H1 (cell line): Measurements from ENCODE around the gene CYB5R3. TPM values are rescaled to one million over a fixed set of nuclear protein-coding genes. Genes with fewer than 3 reads are reported as not detected.
A peak's percentile ranks its signal among the peaks of the same experiment; 100 is the strongest.

Source experiments
- CTCF ChIA-PET: fragments of 300-600 bp; sonication (Branson Sonifier 250); formaldehyde crosslinking; loops from one replicate; lab custom pipeline; 2021; ENCODE audit not compliant: partially characterized antibody; lab: Charles Lee
- POLR2A ChIA-PET: fragments of 300-600 bp; sonication (Branson Sonifier 250); formaldehyde crosslinking; loops from one replicate; lab custom pipeline; 2021; ENCODE audit warnings: inconsistent platforms; ENCODE audit not compliant: partially characterized antibody; lab: Charles Lee
- DNase-seq, 2 experiments: peaks; one replicate each; pipeline versions ENCODE4 v3.0.0 to v3.0.0-alpha.2; 2010 to 2022; ENCODE audit warnings: low spot score in 2 of 2, low read depth in 1 of 2, mixed read lengths in 1 of 2
- FAIRE-seq: peaks from 2 replicates; lab custom pipeline; 2011; peaks lifted over from hg19 to GRCh38; lab: Jason Lieb, UNC
- H2AFZ ChIP-seq: 2 replicates; pipeline ENCODE4 v1.8.1; 2012; ENCODE audit warnings: low read length, inconsistent platforms
- H2AK5ac ChIP-seq: 2 replicates; pipeline ENCODE4 v1.6.1; 2013; ENCODE audit warnings: low read depth, low read length
- H2BK120ac ChIP-seq: replicated peaks from 2 replicates; pipeline ENCODE3; 2013; ENCODE audit warnings: low read depth, low read length, inconsistent platforms
- H2BK12ac ChIP-seq: 2 replicates; pipeline ENCODE4 v1.6.1; 2013; ENCODE audit warnings: low read depth, low read length
- H2BK15ac ChIP-seq: 2 replicates; pipeline ENCODE4 v1.6.1; 2013; ENCODE audit warnings: low read length
- H2BK20ac ChIP-seq: 2 replicates; pipeline ENCODE4 v1.6.1; 2013; ENCODE audit warnings: low read length
- H2BK5ac ChIP-seq: 2 replicates; pipeline ENCODE4 v1.6.1; 2013; ENCODE audit warnings: low read depth, low read length
- H3K14ac ChIP-seq: 2 replicates; pipeline ENCODE4 v1.6.1; 2013; ENCODE audit warnings: inconsistent platforms; ENCODE audit not compliant: insufficient read length
- H3K18ac ChIP-seq: 2 replicates; pipeline ENCODE4 v1.6.1; 2013; ENCODE audit warnings: low read length; ENCODE audit errors: extremely low read depth
- H3K23ac ChIP-seq: 2 replicates; pipeline ENCODE4 v1.6.1; 2013; ENCODE audit warnings: inconsistent platforms; ENCODE audit not compliant: insufficient read length
- H3K23me2 ChIP-seq: 2 replicates; pipeline ENCODE4 v1.6.1; 2013; ENCODE audit warnings: low read depth, low read length
- H3K27ac ChIP-seq: 2 replicates; pipeline ENCODE4 v1.6.1; 2011; ENCODE audit warnings: low read depth, low read length, inconsistent platforms
- H3K27me3 ChIP-seq, 4 experiments: replicated peaks in 1 of 4; 1 replicate in 1 of 4; 2 replicates in 3 of 4; pipeline versions ENCODE4 v1.6.1 to v1.8.1; 2011 to 2013; ENCODE audit warnings: low read length in 3 of 4, mild to moderate bottlenecking in 3 of 4, inconsistent platforms in 2 of 4, mixed read lengths in 2 of 4, moderate library complexity in 1 of 4; ENCODE audit not compliant: control insufficient read depth in 3 of 4, insufficient read depth in 3 of 4; ENCODE audit errors: extremely low read depth in 1 of 4
- H3K36me3 ChIP-seq, 4 experiments: 2 replicates each; pipeline versions ENCODE4 v1.6.1 to v1.8.1; 2011 to 2013; ENCODE audit warnings: mild to moderate bottlenecking in 4 of 4, low read length in 3 of 4, moderate library complexity in 2 of 4, control low read depth in 1 of 4, inconsistent platforms in 1 of 4; ENCODE audit not compliant: insufficient read depth in 4 of 4, control insufficient read depth in 2 of 4
- H3K4ac ChIP-seq: replicated peaks from 2 replicates; pipeline ENCODE3; 2013; ENCODE audit warnings: low read length, low read depth, mixed read lengths, inconsistent platforms; ENCODE audit not compliant: insufficient read length
- H3K4me1 ChIP-seq, 4 experiments: replicated peaks in 1 of 4; 1 replicate in 1 of 4; 2 replicates in 3 of 4; pipeline versions ENCODE4 v1.6.1 to v1.8.1; 2011 to 2013; ENCODE audit warnings: low read length in 3 of 4, inconsistent platforms in 2 of 4, mixed read lengths in 1 of 4; ENCODE audit not compliant: insufficient read depth in 4 of 4, control insufficient read depth in 3 of 4
- H3K4me2 ChIP-seq, 2 experiments: 2 replicates each; pipeline versions ENCODE4 v1.6.1 to v1.8.1; 2011 to 2013; ENCODE audit warnings: low read depth in 2 of 2, low read length in 2 of 2, control low read depth in 1 of 2, inconsistent platforms in 1 of 2, mild to moderate bottlenecking in 1 of 2; ENCODE audit not compliant: insufficient read depth in 1 of 2
- H3K4me3 ChIP-seq, 4 experiments: fragments of 200-600, 300-600 bp in 1 of 4; sonication (generic), shearing (Covaris generic), sonication (Bioruptor Twin) in 1 of 4; 2 replicates each; pipeline versions ENCODE4 v1.5.1 to v1.8.1; 2011 to 2016; ENCODE audit warnings: low read length in 4 of 4, low read depth in 3 of 4, control low read depth in 2 of 4, inconsistent platforms in 2 of 4, mild to moderate bottlenecking in 2 of 4, mixed read lengths in 1 of 4, moderate library complexity in 1 of 4; ENCODE audit not compliant: insufficient read depth in 2 of 4; ENCODE audit errors: extremely low read depth in 1 of 4
- H3K56ac ChIP-seq: replicated peaks from 2 replicates; pipeline ENCODE3; 2013; ENCODE audit warnings: low read depth, mild to moderate bottlenecking, mixed read lengths, low read length, inconsistent platforms; ENCODE audit not compliant: insufficient read length
- H3K79me1 ChIP-seq: 2 replicates; pipeline ENCODE4 v1.6.1; 2013; ENCODE audit warnings: low read depth, low read length, control low read depth
- H3K79me2 ChIP-seq, 2 experiments: 2 replicates each; pipeline versions ENCODE4 v1.6.1 to v1.8.1; 2012 to 2013; ENCODE audit warnings: low read length in 2 of 2, mild to moderate bottlenecking in 2 of 2, inconsistent platforms in 1 of 2; ENCODE audit not compliant: insufficient read depth in 2 of 2, control insufficient read depth in 1 of 2
- H3K9ac ChIP-seq, 4 experiments: replicated peaks in 1 of 4; 1 replicate in 1 of 4; 2 replicates in 3 of 4; pipeline versions ENCODE4 v1.6.1 to v1.8.1; 2011 to 2013; ENCODE audit warnings: low read depth in 3 of 4, low read length in 3 of 4, control low read depth in 2 of 4, mild to moderate bottlenecking in 2 of 4, moderate library complexity in 2 of 4, inconsistent platforms in 1 of 4; ENCODE audit errors: extremely low read depth in 1 of 4
- H3K9me3 ChIP-seq, 2 experiments: 2 replicates each; pipeline versions ENCODE4 v1.6.1 to v1.8.1; 2012 to 2013; ENCODE audit warnings: mild to moderate bottlenecking in 2 of 2, moderate library complexity in 2 of 2, control low read depth in 1 of 2, inconsistent platforms in 1 of 2, low read depth in 1 of 2, low read length in 1 of 2, mixed read lengths in 1 of 2; ENCODE audit not compliant: insufficient read depth in 2 of 2
- H4K20me1 ChIP-seq, 2 experiments: replicated peaks in 1 of 2; 2 replicates each; pipeline versions ENCODE3 to v1.8.1; 2011 to 2013; ENCODE audit warnings: inconsistent platforms in 2 of 2, low read length in 2 of 2, mild to moderate bottlenecking in 1 of 2; ENCODE audit not compliant: insufficient read depth in 2 of 2, control insufficient read depth in 1 of 2
- H4K5ac ChIP-seq: 2 replicates; pipeline ENCODE4 v1.6.1; 2013; ENCODE audit warnings: low read length, low read depth, mixed read lengths, inconsistent platforms; ENCODE audit not compliant: insufficient read length
- H4K8ac ChIP-seq: 2 replicates; pipeline ENCODE4 v1.8.0; 2013; ENCODE audit warnings: mild to moderate bottlenecking, moderate library complexity, low read length, inconsistent platforms; ENCODE audit not compliant: insufficient read depth; ENCODE audit errors: extremely low read depth
- H4K91ac ChIP-seq: replicated peaks from 2 replicates; pipeline ENCODE3; 2013; ENCODE audit warnings: low read length, mixed read lengths, inconsistent platforms; ENCODE audit not compliant: insufficient read length
- CREB1 ChIP-seq: IDR thresholded peaks from 2 replicates; pipeline ENCODE4 v1.6.1; 2012; ENCODE audit warnings: inconsistent platforms
- SIN3A ChIP-seq, 2 experiments: IDR thresholded peaks in 1 of 2; conservative IDR thresholded peaks in 1 of 2; 2 replicates each; pipeline ENCODE4 v1.6.1; 2011 to 2012; ENCODE audit warnings: low read length in 2 of 2, improper control_type of control experiment in 1 of 2, low read depth in 1 of 2, mild to moderate bottlenecking in 1 of 2
- WGBS, 2 experiments: shearing (Covaris generic) in 1 of 2; methylation state at CpG; one replicate each; pipeline versions ENCODE4 v1.1.6 to v1.1.7; 2013 to 2015; ENCODE audit warnings: low lambda C conversion rate in 2 of 2, mixed read lengths in 2 of 2, inconsistent platforms in 1 of 2, low coverage in 1 of 2, missing lambda C conversion rate in 1 of 2; ENCODE audit not compliant: insufficient replicate concordance in 2 of 2, insufficient coverage in 1 of 2, insufficient read length in 1 of 2; ENCODE audit errors: extremely low coverage in 1 of 2, missing lambda C conversion rate in 1 of 2; 5-methylcytosine and 5-hydroxymethylcytosine counted together
- polyA plus RNA-seq, 7 experiments: library from polyadenylated mRNA; depleted of rRNA in 3 of 7; stranded (reverse) in 5 of 7; unstranded in 2 of 7; fragments of >200 nt in 5 of 7; fragments of 200-250 nt in 2 of 7; gene quantifications; 1 replicate in 5 of 7; 2 replicates in 1 of 7; 4 replicates in 1 of 7; pipeline versions ENCODE4 v1.2.1 to v1.2.3, GENCODE V29; 2011 to 2013; ENCODE audit warnings: missing spikeins in 2 of 7, mixed read lengths in 2 of 7
- total RNA-seq: library from RNA; stranded (reverse); fragmentation: NEBNext Ultra II Directional; extraction: Animal tissue kit (Norgen Biotek cat#: 25700); gene quantifications from 2 replicates; pipeline ENCODE4 v1.2.1, GENCODE V29; 2021
- TF ChIP-seq, protein P1 (sequence below): IDR thresholded peaks from 2 replicates; pipeline ENCODE4 v1.6.1; 2012; ENCODE audit warnings: inconsistent platforms

The CYB5R3 gene
- total and polyA plus RNA-seq, 2 of the 8 experiments (the other 6 are each of a cell fraction or from before 2014, with no cell fraction given), result 75.3 to 113 TPM

DNA sequence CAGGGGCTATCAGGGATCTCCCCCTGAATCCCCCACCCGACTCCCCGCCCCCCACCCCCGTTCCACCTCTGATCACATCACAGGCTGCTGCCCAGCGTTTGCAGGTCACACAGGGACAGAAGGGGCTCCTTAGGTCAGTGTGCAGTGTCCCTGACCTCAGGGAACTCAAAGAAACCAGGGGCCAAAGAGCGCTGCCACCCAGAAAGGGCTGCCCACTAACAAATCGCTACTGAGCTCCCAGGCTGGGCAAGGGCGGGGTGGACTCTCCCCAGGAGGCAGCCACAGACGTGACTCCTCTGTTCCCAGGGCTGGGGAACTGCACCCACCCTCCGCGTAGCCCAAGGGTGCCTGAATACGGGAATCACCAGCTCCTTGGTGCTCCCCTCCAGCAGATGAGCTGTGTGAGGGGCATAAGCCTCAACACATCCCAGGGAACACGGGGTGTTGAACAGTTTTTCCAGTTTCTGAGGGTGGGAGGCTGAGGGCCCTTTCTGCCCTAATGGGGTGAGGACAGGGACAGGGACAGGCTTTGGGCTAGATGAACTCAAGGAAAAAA, 24.6 kb downstream of the CYB5R3 start:
- H3K27ac ChIP-seq, result no peak overlapping the region
- no peaks in the 10 kb centered on the region for H3K79me2 ChIP-seq
- H2BK20ac ChIP-seq, result no peak overlapping the region
- no peak overlapping the region for H3K9ac ChIP-seq
- H3K4me2 ChIP-seq, result no peak overlapping the region
- H3K4ac ChIP-seq, result no peak overlapping the region
- no peak overlapping the region for H3K23ac ChIP-seq
- H4K91ac ChIP-seq, result no peak overlapping the region
- H3K9me3 ChIP-seq, result no peaks in the 10 kb centered on the region
- no peak overlapping the region for H2BK120ac ChIP-seq
- no peak overlapping the region for H2BK15ac ChIP-seq
- no peak overlapping the region for H2AFZ ChIP-seq
- no peak overlapping the region for H2BK12ac ChIP-seq
- no peaks in the 10 kb centered on the region for H3K27me3 ChIP-seq
- FAIRE-seq (no peak), DNase-seq (no peak)
- no peak overlapping the region for H3K56ac ChIP-seq
- ChIA-PET POLR2A (interaction anchor here (0.7 to 8.9 kb wide), 2 partner anchors 11 to 12 kb away, joined by 3 to 85 read pairs; partner anchors contain the start of gene POLDIP3), CTCF (interaction anchor here (0.6 to 4.9 kb wide), 5 partner anchors 7 to 123 kb away, joined by 3 to 43 read pairs (median 3); no protein-coding TSS in a partner anchor)
- H3K14ac ChIP-seq, result no peak overlapping the region
- H4K5ac ChIP-seq, result no peak overlapping the region
- peaks cover 1 to 8% of the 10 kb centered on the region in 2 experiments for H4K20me1 ChIP-seq
- no peaks in the 10 kb centered on the region; a peak in 1 of 7 replicates for H3K4me1 ChIP-seq
- H3K36me3 ChIP-seq, result peaks cover 4 to 30% (median 13%) of the 10 kb centered on the region in 4 experiments; a peak in 5 of 8 replicates
- no peaks in the 10 kb centered on the region for H3K23me2 ChIP-seq
- no peaks in the 10 kb centered on the region for H3K79me1 ChIP-seq
- no peak overlapping the region for H2AK5ac ChIP-seq
- H3K4me3 ChIP-seq, result no peak overlapping the region
- no peak overlapping the region for H4K8ac ChIP-seq
- H3K18ac ChIP-seq, result no peak overlapping the region
- 87% methylated on average over 12 of the region's 12 CpGs; no CpG with 5 or more reads in 1 of the 2 experiments for WGBS, 2 experiments
- 0 out of 2 replicates have a peak overlapping the region, but pooled peaks have one; percentile 71 for H2BK5ac ChIP-seq
- TF ChIP-seq CREB1 (no peak), SIN3A (conservative IDR thresholded peaks at IDR 0.05 in 1 of 2, IDR thresholded peaks at IDR 0.05 in 1 of 2; ENCODE audit: low read depth in 1 of 2, low read length in 2 of 2) (no peak)
- TF ChIP-seq, protein P1, sequence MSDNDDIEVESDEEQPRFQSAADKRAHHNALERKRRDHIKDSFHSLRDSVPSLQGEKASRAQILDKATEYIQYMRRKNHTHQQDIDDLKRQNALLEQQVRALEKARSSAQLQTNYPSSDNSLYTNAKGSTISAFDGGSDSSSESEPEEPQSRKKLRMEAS, result no peak
